Uterus (tissue), 2 donors: ENCODE measurements around the gene LCN10.

ENCODE experiments used
- CTCF ChIP-seq, 4 experiments: fragments of 200-600 bp in 2 of 4; fragments of 450-650 bp in 2 of 4; sonication (generic) in 2 of 4; IDR thresholded peaks; one replicate each; pipeline ENCODE4 v1.5.1; 2016 to 2019; ENCODE audit warnings: antibody characterized with exemption in 4 of 4, mild to moderate bottlenecking in 2 of 4, moderate library complexity in 1 of 4
- POLR2A ChIP-seq, 2 donors: fragments of 450-650 bp; IDR thresholded peaks; one replicate each; pipeline ENCODE4 v1.6.1; 2016; ENCODE audit warnings: antibody characterized with exemption in 2 of 2, mild to moderate bottlenecking in 1 of 2, moderate library complexity in 1 of 2

- TF ChIP-seq POLR2A (IDR thresholded peaks at IDR 0.05) (no peak), CTCF (IDR thresholded peaks at IDR 0.05) (no peak)
These were observed 16.0 kb downstream of the LCN10 start for GRCh38 chr9:136726631-136727191.
